Mesendoderm (in vitro differentiated cells): ENCODE results near the gene SETD5.

Experiments
- DNase-seq: peaks from one replicate; pipeline ENCODE4 v3.0.0; 2013
- H2AK5ac ChIP-seq: 2 replicates; pipeline ENCODE4 v1.6.1; 2013; ENCODE audit warnings: low read length, inconsistent platforms
- H2BK120ac ChIP-seq: 2 replicates; pipeline ENCODE4 v1.6.1; 2013; ENCODE audit warnings: low read depth, mild to moderate bottlenecking, low read length, moderate library complexity, mixed read lengths
- H2BK15ac ChIP-seq: replicated peaks from 2 replicates; pipeline ENCODE4 v1.6.1; 2013; ENCODE audit warnings: low read depth, mild to moderate bottlenecking, moderate library complexity
- H2BK5ac ChIP-seq: 2 replicates; pipeline ENCODE4 v1.6.1; 2013; ENCODE audit warnings: low read length, inconsistent platforms
- H3K18ac ChIP-seq: 2 replicates; pipeline ENCODE4 v1.6.1; 2013; ENCODE audit warnings: mild to moderate bottlenecking, low read length, mixed read lengths
- H3K23ac ChIP-seq: one replicate; pipeline ENCODE4 v1.6.1; 2013; ENCODE audit warnings: low read length
- H3K27ac ChIP-seq: 2 replicates; pipeline ENCODE4 v1.5.1; 2013; ENCODE audit warnings: low read depth, mild to moderate bottlenecking, inconsistent platforms, low read length, moderate library complexity
- H3K27me3 ChIP-seq: 2 replicates; pipeline ENCODE4 v1.6.1; 2013; ENCODE audit warnings: low read length, control low read depth, mild to moderate bottlenecking, inconsistent platforms; ENCODE audit not compliant: insufficient read depth, poor library complexity
- H3K36me3 ChIP-seq: 2 replicates; pipeline ENCODE4 v1.6.1; 2013; ENCODE audit warnings: low read length, inconsistent platforms; ENCODE audit not compliant: control insufficient read depth, insufficient read depth
- H3K4ac ChIP-seq: one replicate; pipeline ENCODE4 v1.6.1; 2013; ENCODE audit warnings: low read depth, mild to moderate bottlenecking, low read length, moderate library complexity
- H3K4me1 ChIP-seq: 2 replicates; pipeline ENCODE4 v1.6.1; 2013; ENCODE audit warnings: low read depth, low read length, inconsistent platforms; ENCODE audit not compliant: control insufficient read depth
- H3K4me2 ChIP-seq: 2 replicates; pipeline ENCODE4 v1.6.1; 2013; ENCODE audit warnings: low read length
- H3K4me3 ChIP-seq: 2 replicates; pipeline ENCODE4 v1.5.1; 2013; ENCODE audit warnings: mild to moderate bottlenecking, low read length
- H3K56ac ChIP-seq: one replicate; pipeline ENCODE4 v1.6.1; 2013; ENCODE audit warnings: low read length
- H3K79me1 ChIP-seq: 2 replicates; pipeline ENCODE4 v1.6.1; 2013; ENCODE audit warnings: low read length, inconsistent platforms
- H3K79me2 ChIP-seq: 2 replicates; pipeline ENCODE4 v1.6.1; 2013; ENCODE audit warnings: mild to moderate bottlenecking, low read length; ENCODE audit not compliant: control insufficient read depth, insufficient read depth
- H3K9ac ChIP-seq: 2 replicates; pipeline ENCODE4 v1.6.1; 2013; ENCODE audit warnings: low read length, inconsistent platforms
- H4K5ac ChIP-seq: one replicate; pipeline ENCODE4 v1.6.1; 2013; ENCODE audit warnings: low read length
- H4K8ac ChIP-seq: one replicate; pipeline ENCODE4 v1.6.1; 2013; ENCODE audit warnings: low read depth, mild to moderate bottlenecking, control low read depth, low read length, moderate library complexity
- WGBS: extraction: QIAGEN DNeasy Blood & Tissue Kit; methylation state at CpG from one replicate; pipeline ENCODE4 v1.1.7; 2013; ENCODE audit warnings: low lambda C conversion rate, missing lambda C conversion rate; ENCODE audit not compliant: insufficient coverage; ENCODE audit errors: extremely low coverage; 5-methylcytosine and 5-hydroxymethylcytosine counted together

SETD5 gene

GRCh38 chr3:9406856-9407626, 9.6 kb downstream of the SETD5 start:
- no CpG with 5 or more reads among the region's 7 CpGs for WGBS
- H2BK5ac ChIP-seq: no peak overlapping the region

GRCh38 chr3:9408061-9408460, 10.6 kb downstream of the SETD5 start:
- Histone ChIP-seq H4K5ac (no peak overlapping the region), H3K4ac (no peak overlapping the region), H3K79me1 (no peaks in the 10 kb centered on the region), H3K27ac (no peak overlapping the region), H3K27me3 (no peaks in the 10 kb centered on the region), H2BK120ac (no peak overlapping the region), H3K18ac (no peak overlapping the region), H3K4me2 (no peak overlapping the region), H3K36me3 (no peaks in the 10 kb centered on the region), H3K56ac (no peak overlapping the region), H4K8ac (no peak overlapping the region), H3K79me2 (peaks cover 82% of the 10 kb centered on the region), H2BK15ac (no peak overlapping the region), H3K4me3 (no peak overlapping the region), H3K9ac (no peak overlapping the region), H3K4me1 (peaks cover 6% of the 10 kb centered on the region), H3K23ac (no peak overlapping the region), H2AK5ac (no peak overlapping the region), H2BK5ac (no peak overlapping the region)
- no CpG with 5 or more reads among the region's 6 CpGs for WGBS
- no peak for DNase-seq

More at GRCh38 chr3:9406856-9407626, 9.6 kb downstream of the SETD5 start:
- Histone ChIP-seq H3K4ac (no peak overlapping the region), H4K5ac (no peak overlapping the region), H3K36me3 (no peaks in the 10 kb centered on the region), H3K79me2 (peaks cover 81% of the 10 kb centered on the region), H2BK120ac (no peak overlapping the region), H2BK15ac (no peak overlapping the region), H3K27ac (no peak overlapping the region), H3K4me1 (peaks cover 6% of the 10 kb centered on the region), H3K4me3 (no peak overlapping the region), H3K9ac (no peak overlapping the region), H3K18ac (no peak overlapping the region), H2AK5ac (no peak overlapping the region), H3K56ac (no peak overlapping the region), H3K79me1 (no peaks in the 10 kb centered on the region), H3K4me2 (no peak overlapping the region), H3K23ac (no peak overlapping the region), H3K27me3 (no peaks in the 10 kb centered on the region), H4K8ac (no peak overlapping the region)
- no peak for DNase-seq

GRCh38 chr3:9408546-9408945, 11.1 kb downstream of the SETD5 start:
- Histone ChIP-seq H3K36me3 (no peaks in the 10 kb centered on the region), H3K4me3 (no peak overlapping the region), H4K5ac (no peak overlapping the region), H4K8ac (no peak overlapping the region), H2BK15ac (no peak overlapping the region), H3K56ac (no peak overlapping the region), H2BK120ac (no peak overlapping the region), H3K27me3 (no peaks in the 10 kb centered on the region), H3K9ac (no peak overlapping the region), H3K79me2 (peaks cover 81% of the 10 kb centered on the region), H3K4me1 (peaks cover 4% of the 10 kb centered on the region), H3K79me1 (no peaks in the 10 kb centered on the region), H3K27ac (no peak overlapping the region), H2BK5ac (no peak overlapping the region), H3K4me2 (no peak overlapping the region), H2AK5ac (no peak overlapping the region), H3K18ac (no peak overlapping the region), H3K23ac (no peak overlapping the region), H3K4ac (no peak overlapping the region)
- DNase-seq: no peak
- WGBS: no CpG with 5 or more reads among the region's 1 CpG

GRCh38 chr3:9409981-9410854, 12.8 kb downstream of the SETD5 start:
- H3K23ac ChIP-seq: no peak overlapping the region
- no peak for DNase-seq
- no peaks in the 10 kb centered on the region for H3K36me3 ChIP-seq
- no peak overlapping the region for H3K18ac ChIP-seq
- no peak overlapping the region for H3K4me3 ChIP-seq
- H3K27me3 ChIP-seq: no peaks in the 10 kb centered on the region
- no peak overlapping the region for H4K5ac ChIP-seq
- no peaks in the 10 kb centered on the region for H3K79me1 ChIP-seq
- H3K4me2 ChIP-seq: no peak overlapping the region
- H4K8ac ChIP-seq: no peak overlapping the region
- H2BK15ac ChIP-seq: no peak overlapping the region
- no peak overlapping the region for H2BK120ac ChIP-seq
- H3K4me1 ChIP-seq: no peaks in the 10 kb centered on the region
- no peak overlapping the region for H3K4ac ChIP-seq
- H2AK5ac ChIP-seq: no peak overlapping the region
- WGBS: 100% methylated on average over 1 of the region's 6 CpGs
- no peak overlapping the region for H2BK5ac ChIP-seq
- H3K79me2 ChIP-seq: peaks cover 79% of the 10 kb centered on the region
- H3K27ac ChIP-seq: no peak overlapping the region
- H3K9ac ChIP-seq: no peak overlapping the region
- H3K56ac ChIP-seq: no peak overlapping the region

- no peaks in the 10 kb centered on the region for H3K36me3 ChIP-seq
- no peak overlapping the region for H3K9ac ChIP-seq
- no peak overlapping the region for H3K23ac ChIP-seq
- H2BK15ac ChIP-seq: no peak overlapping the region
- peaks cover 80% of the 10 kb centered on the region for H3K79me2 ChIP-seq
- no peak overlapping the region for H4K5ac ChIP-seq
- H3K27me3 ChIP-seq: no peaks in the 10 kb centered on the region
- H4K8ac ChIP-seq: no peak overlapping the region
- H3K4ac ChIP-seq: no peak overlapping the region
- H2AK5ac ChIP-seq: no peak overlapping the region
- no peak overlapping the region for H3K56ac ChIP-seq
- no peak overlapping the region for H2BK120ac ChIP-seq
- no peak overlapping the region for H2BK5ac ChIP-seq
- no peaks in the 10 kb centered on the region for H3K79me1 ChIP-seq
- no peak overlapping the region for H3K27ac ChIP-seq
- no peak overlapping the region for H3K4me2 ChIP-seq
- H3K4me3 ChIP-seq: no peak overlapping the region
- no peak overlapping the region for H3K18ac ChIP-seq
- WGBS: no CpG with 5 or more reads among the region's 1 CpG
- no peak for DNase-seq
- H3K4me1 ChIP-seq: no peaks in the 10 kb centered on the region
Measured at GRCh38 chr3:9411302-9411701, 13.9 kb downstream of the SETD5 start.
